HG03342 (cell line): Measurements from ENCODE around the gene DNAJC18.
"Not testable (repeated sequence)": the region's sequence is repeated elsewhere in the genome, so short reads cannot be mapped to it uniquely, and the experiment has no call there.

ENCODE experiments used
- ATAC-seq: cut with Tn5 transposase; IDR thresholded peaks from one replicate; pipeline ENCODE4 v1.9.1; 2021; ENCODE audit warnings: mild to moderate bottlenecking, moderate library complexity; ENCODE audit not compliant: unreplicated experiment

Gene DNAJC18

DNA sequence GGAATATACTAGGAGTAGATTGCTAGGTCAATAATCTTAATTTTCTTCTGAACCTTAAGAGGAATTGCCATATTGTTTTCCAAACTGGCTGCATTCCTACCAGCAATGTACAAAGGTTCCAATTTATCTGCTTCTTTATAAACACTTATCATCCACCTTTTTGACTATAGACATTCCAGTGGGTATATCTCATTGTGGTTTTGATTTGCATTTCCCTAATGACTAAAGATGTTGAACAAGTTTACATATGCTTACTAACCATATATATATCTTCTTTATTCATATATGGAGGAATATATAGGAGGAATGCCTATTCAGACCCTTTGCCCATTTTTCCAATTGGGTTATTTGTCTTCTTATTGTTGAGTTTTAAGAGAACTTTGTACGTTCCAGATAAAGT, 7.6 kb downstream of the DNAJC18 start:
- no peak for ATAC-seq

DNA sequence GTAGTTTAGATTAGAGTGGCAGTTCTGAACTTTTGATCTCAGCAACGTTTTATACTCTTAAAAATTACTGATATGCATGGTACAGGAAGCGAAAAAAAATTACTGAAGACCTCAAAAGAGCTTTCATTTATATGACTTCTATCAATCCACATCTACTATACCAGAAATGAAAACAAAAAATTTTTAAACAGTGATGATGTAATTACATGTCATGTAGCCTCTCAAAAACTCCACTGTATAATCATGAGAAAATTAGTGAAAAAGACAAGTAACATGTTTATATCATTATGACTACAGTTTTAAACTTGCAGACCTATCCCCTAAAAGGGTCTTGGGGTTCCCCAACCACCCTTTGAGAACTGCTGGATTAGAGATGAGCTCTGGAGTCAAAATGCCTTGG, 9.3 kb downstream of the DNAJC18 start:
- ATAC-seq: no peak

DNA sequence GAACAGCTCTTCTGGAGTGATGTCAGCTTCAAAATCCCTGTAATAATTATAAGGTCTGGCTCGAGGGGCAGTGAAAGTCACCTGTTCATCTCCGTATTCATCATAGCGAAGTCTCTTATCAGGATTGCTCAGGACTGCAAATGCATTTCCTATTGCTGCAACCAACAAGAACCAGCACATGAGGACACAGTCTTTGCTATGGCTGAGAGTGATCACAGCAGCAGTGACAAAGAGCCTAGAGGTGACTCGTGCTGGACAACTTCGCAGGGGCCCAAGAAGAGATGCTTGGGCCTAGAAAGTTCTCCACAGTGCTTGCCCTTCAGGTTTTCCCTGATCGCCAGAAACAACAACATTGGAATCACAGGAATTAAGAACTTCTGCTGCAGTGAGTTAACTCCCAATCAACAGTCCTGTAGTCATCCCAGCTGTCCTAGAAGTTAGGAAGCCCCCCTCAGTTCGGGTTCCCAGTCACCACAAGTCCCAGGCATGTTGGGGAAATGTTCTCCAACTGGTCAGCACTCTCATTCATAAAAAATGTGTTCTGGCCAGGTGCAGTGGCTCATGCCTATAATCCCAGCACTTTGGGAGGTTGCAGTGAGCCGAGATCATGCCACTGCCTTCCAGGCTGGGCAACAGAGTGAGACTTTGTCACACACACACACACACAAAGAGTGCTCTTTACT, 13.0 kb downstream of the DNAJC18 start:
- no peak for ATAC-seq

DNA sequence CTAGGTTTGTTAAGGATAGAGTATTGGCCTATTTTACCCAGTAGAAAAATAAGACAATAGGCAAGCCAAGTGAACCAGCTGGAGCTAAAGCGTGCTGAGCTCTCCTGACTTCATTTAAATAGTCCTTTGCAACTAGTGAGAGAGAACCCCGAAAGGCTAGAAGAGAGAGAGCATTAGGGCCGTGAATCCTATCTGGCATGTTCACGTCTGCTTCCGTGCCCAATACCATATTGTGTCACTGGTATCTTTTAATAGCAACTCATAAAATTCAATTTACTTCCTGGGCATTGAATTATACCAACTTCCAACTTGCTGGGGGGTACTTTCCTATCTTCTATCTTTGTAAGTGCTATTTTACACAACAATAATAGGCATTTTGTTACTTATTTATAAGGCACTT, 13.8 kb downstream of the DNAJC18 start:
- ATAC-seq: no peak

DNA sequence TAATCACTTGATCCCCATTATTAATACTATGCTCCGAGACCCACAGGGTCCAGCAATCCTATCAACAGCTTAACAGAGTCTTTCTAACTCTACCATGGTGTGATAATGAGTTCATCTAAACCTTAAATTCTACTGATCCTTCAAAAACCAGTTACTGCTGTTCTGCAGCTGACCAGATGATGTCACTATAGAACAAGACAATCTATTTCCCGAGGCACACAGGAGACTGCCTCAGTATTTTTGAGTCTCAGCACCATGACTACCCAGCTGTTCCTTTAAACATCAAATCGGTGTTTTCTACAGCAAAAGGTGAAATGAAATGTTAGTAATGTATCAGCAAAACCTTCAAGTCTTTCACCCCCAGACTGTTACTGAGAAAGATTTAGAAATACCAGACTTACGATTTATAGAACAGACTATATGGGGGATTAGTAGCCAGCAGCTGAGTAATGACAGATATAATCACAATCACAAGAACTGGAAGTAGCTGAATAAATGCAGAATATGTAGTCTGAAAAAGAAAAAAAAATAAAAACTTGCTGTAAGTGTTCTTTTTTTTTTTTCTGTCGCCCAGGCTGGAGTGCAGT, 16.9 kb downstream of the DNAJC18 start:
- ATAC-seq: peak; percentile 79

DNA sequence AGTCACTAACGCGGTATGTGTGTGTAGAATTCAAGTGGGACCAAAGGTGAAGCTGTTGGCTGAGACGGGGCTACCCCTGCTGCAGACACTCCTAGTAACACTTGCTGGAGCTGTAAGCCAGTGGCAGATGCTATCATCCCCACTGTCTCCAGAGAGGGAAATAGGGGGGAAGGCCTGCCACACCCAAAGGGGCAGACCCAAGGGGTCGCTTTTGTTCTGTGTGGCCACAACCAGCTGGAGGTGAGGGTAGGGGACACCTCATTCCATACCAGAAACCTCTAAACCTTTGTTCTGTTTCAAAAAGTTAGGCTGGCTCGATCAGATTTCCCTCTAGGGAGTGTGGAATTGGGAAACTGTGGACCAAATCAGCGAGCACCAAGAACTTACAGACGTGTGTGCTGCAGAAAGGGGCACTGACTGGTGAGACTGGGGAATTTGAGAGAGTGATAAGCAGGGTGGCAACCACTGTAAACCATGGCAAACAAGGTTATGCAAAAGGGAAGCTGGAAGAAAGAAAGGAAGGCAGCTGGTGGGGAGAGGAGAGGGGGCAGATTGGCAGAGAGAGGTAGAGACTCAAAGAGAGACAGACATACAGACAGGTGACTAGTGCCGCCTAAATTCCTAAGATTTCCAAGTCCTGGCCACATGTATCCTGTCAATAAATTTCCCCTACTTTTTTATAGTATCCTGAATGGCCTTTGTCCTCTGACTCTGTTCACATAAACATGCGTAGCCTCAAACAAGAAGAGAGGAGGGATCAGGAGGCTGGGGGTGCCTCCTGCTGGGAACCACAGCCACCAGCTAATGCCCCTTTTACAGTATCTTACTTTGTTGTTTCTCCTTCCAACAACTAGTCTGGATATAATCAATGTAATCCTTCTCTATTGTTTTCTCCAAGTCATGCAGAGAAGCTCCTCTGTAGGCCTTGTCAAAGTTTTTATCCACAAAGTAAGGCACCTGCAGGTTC, 19.8 kb downstream of the DNAJC18 start:
- ATAC-seq: no peak

DNA sequence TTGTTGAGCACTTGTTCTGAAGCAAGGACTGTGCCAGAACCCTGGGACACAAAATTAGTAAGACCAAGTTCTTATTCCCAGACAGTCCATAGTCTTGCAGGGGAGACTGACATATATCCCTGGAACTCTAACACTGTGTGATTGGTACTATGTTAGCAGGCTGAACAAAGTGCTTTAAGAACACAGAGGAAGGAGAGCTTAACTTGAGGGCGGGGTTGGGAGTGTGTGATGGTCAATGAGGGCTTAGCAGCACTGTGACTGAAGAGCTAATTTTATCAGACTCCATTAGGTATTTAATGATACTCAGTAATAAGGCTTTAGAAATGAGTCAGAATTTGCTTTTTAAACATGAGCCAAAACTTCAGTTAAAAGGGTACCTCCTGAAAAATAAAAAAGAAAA, 20.5 kb downstream of the DNAJC18 start:
- no peak for ATAC-seq

DNA sequence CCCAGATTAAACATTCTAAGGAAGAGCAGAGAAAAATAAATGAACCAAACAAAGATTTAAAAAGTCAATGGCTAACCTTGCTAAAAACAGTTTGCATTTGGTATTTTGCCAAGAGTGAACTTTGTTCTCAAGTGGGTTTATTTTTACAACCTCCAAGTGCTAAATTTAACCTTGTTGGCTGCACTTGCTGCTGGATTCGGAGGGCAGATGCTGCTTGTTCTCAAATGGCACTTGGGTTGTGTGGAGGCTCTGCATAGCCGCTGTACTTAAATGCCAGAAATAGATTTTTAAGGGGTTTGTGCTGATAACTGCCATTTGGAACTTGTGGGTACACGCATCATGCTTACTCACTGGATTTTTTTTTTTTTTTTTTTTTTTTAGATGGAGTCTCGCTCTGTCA, 22.1 kb downstream of the DNAJC18 start:
- no peak for ATAC-seq

DNA sequence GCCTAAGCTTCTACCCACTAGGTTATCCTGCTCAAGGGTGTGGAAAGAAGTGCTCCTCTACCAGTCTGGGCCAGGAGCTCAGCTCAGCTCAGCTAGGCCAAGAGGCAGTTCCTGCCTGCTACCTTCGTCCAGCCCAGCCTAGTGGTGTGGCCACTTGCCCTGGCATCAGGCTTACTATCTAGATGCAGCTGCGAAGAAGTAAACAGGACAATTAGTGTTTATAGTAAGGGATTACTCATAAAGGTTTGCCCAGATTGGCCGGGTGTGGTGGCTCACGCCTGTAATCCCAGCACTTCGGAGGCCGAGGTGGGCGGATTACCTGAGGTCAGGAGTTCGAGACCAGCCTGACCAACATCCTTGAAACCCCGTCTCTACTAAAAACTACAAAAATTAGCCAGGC, 22.7 kb downstream of the DNAJC18 start:
- ATAC-seq: no peak

DNA sequence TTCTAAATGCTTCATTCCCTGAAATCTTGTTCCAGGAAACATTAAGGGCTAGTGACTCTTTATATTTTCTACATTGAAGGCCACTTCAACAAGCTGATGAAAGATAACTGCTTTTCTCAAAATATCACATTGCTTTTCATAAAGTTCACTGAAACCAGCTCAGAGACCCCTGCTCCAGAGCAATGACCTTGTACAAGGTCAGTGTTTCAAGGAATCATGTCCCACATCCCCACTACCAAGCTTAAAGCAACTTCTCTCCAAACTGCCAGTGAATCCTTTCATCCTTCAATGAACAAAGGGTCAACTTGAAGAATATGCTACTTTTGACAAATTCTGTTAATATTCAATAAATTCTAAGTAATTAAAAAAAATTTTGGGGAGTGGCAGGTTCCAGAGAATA, 23.5 kb downstream of the DNAJC18 start:
- no peak for ATAC-seq

DNA sequence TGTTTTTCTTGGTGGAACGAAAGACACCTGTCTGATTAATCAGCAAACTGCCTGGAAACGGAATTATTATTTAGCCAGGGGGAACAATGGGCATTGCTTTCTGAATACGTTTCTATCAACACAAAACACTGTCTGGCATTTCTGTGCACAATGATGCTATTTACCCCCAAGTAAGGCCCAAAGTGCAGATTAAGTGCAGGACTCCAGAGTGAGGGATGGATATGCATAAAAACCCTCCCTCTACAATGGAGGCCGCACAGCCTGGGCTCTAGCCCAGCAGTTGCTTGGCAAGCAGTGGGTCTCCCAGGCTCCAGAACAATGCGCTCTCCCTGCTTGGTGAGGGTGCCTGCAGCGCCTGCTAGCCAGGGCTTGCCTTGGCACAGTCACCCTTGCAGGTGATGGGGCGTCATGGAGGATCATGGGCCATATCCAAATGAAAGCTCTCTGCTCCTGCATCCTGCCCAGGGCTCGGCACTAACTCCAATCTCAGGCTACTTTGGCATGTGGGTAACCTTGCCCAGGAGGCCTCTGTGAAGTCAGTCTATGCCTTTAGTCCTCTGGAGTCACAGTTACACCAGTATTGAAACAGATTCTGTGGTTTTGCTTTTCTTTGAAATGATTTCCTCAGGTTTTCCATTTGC, 24.0 kb downstream of the DNAJC18 start:
- no peak for ATAC-seq

DNA sequence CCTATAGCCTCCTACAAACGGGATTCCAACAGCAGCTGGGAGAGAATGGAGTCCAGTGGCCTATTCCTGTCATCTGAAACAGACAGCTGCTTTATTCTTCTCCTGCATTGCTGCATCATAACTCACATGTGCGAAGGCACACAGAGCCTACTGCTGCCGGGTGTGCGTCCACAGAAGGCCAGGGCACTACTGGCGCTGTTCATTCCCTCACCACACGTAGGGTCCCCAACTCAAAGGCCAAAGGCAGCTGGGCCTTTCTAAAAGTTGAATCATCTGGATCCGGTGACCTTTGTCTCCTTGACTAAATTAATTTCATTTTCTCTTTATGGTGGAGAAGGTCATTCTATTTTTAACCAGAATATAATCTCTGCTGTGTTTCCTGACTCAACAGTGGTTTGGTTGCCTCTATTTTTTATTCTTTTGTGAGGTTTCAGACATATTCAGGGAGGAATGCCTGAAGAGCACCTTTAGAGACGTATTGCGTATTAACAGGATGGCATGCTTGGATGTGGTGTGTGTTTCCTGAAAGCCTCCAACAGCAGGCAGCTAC, 24.7 kb downstream of the DNAJC18 start:
- ATAC-seq: no peak

DNA sequence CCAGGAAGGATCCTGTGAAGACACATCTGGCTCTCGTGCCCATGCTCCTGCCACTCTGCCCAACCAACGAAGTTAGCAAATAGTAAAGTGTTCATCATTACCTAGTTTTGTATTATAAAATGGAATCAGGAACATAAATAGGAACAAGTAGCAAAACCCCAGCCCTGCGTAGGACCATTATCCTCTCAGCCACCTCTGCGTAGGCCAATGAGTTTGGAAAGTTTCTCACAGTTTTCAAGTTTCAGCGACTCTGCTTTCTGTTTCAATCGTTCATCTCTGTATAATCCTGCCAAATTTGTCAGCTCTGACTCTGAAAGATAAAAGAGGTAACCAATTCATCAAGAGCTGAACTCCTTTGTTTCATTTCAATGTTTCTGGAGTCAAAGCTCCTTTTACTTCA, 25.4 kb downstream of the DNAJC18 start:
- ATAC-seq: no peak

DNA sequence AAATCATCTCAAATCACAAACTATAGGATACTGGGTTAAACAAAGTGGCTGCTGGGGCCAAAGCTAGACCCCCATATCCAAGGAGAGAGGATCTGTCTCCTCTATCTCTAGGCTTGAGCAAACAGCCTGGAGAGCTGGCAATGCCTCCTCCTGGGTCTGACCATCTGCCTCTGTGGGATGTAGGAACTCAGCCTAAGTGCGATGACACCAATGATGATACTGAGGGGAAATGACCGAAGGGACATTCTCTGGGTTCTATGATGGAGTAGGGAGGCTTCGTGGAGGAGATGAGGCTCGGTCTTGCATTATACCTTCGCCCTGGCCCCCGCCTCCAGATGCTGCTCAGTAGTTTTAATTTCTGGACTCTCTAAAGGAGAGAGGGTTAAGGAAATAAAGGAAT, 26.2 kb downstream of the DNAJC18 start:
- no peak for ATAC-seq

DNA sequence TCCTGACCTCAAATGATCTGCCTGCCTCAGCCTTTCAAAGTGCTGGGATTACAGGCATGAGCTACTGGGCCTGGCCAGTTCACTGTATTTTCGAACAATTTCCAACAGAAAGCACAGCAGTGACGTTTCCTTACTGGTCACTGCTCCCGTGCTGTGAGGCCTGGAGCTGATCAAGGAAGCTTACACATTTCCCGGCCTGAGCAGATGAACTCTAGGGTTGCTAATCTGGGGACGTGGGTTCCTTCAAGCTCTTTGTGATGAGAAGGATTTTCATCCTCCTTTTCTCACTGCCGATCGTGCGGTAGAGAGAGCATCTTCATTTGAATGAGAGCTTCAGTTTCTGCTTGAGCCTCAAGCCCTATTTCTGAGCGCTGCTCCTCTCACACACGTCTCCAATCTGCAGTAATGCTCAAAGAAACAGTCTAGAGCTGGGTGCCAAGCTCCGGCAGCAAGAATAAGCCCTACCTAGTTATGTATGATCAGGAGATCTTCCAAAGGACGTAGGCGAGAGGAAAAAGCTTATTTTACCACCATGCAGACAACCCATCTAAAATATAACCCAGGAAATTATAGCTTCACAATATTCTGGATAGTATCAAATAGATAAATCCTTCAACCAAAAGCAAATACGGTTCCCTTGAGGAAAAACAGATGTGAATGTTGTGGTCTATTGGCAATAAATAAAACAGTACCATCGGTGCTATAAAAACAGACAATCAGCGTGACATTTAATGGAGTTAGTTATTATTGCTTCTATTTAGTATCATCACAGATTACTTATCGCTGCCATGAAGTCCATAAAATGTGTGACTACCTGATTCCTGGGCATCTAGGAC, 28.1 kb downstream of the DNAJC18 start:
- ATAC-seq: no peak

DNA sequence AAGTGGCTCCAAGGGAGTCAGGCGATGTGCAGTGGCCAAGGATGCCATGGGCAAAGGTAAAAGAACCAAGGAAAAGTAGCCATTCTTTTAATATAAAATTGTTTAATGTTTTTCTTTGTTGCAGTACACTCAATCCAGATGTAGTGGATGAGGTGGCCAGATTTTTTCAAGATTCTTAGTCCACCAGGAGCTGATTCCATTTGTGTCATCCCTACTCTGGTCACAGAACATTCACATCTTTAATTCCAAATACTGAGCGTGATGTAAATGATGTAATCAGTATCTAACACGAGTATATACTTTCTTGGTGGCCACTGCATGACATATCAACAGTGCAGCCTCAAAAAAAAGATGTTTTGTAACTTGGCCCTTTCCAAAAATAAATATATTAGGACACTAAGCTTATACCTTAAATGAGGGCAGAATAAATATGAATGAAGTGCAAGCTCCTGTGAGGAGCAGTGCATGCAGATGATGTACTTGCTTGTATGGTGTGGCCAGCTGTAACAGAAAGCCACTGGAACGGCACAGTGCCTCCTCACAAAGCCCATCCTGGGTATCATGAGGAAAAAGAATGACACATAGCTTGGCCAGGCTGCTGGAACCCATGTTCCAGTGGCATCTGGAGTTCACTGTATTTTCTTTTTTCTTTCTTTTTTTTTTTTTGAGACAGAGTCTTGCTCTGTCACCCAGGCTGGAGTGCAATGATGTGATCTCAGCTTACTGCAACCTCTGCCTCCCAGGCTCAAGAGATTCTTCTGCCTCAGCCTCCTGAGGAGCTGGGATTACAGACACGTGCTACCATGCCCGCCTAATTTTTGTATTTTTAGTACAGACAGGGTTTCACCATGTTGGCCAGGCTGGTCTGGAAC, 29.0 kb downstream of the DNAJC18 start:
- ATAC-seq: no peak

DNA sequence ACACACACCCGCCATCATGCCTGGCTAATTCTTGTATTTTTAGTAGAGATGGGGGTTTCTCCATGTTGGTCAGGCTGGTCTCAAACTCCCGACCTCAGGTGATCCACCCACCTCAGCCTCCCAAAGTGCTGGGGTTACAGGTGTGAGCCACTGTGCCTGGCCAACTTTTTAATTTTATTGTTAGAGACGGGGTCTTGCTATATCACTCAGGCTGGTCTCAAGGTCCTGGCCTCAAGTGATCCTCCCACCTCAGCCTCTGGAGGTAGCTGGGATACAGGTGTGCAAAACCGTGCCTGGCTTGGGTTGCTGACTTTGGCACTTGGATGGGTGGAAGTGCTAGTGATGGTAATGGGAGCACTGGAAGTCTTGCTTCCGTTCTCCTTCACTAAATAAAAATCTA, 30.2 kb downstream of the DNAJC18 start:
- not testable (repeated sequence) for ATAC-seq

DNA sequence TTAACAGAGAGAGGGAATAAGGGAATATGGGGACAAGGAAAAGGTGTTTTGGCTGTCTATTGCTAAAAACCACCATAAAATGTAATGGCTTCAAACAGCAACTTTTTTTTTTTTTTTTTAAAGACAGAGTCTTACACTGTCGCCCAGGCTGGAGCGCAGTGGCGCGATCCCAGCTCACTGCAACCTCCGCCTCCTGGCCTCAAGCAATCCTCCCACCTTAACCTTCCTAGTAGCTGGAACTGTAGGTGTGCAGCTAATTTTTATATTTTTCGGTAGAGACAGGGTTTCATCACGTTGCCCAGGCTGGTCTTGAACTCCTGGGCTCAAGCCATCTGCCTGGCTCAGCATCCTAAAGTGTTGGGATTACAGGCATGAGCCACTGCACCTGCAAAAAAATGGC, 31.1 kb downstream of the DNAJC18 start:
- ATAC-seq: no peak

DNA sequence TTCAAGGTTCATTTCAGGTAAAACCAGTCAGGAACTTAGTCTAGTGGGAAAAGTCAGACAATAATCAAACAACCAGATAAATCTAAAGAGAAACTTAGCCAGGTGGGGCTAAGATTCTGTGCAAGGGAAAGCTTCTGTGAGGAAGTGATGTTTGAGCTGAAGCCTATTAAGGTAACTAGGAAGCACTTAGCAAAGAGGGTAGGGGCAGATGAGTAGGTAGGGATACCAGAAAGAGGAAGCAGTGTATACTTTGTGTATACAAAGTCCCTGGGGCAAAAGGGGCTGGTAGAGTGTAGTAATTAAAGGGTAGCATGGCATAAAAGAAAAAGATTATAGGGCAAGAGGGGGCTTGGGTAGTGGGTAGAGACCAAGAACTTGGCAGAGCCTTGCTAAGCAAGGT, 31.8 kb downstream of the DNAJC18 start:
- ATAC-seq: no peak
